Upper lobe of left lung (tissue), 4 donors: ENCODE data around the gene PFKP.

Source experiments
- CTCF ChIP-seq, 6 experiments: fragments of 450-650 bp in 4 of 6; fragments of 200-600 bp in 2 of 6; sonication (generic) in 2 of 6; IDR thresholded peaks; one replicate each; pipeline ENCODE4 v1.5.1; 2016 to 2019; ENCODE audit warnings: antibody characterized with exemption in 6 of 6
- EP300 ChIP-seq, 4 donors: sonication (generic); formaldehyde crosslinking; IDR thresholded peaks; one replicate each; pipeline ENCODE4 v1.5.1; 2017; ENCODE audit warnings: antibody characterized with exemption in 4 of 4, control low read depth in 2 of 4

- TF ChIP-seq CTCF (IDR thresholded peaks at IDR 0.05): no peak
- TF ChIP-seq EP300 (IDR thresholded peaks at IDR 0.05): no peak
Measured at GRCh38 chr10:3132036-3133025, 65.0 kb downstream of the PFKP start.
